BJ (cell line): Measurements from ENCODE around the gene CACNA1A. TPM values are rescaled to one million over a fixed set of nuclear protein-coding genes. Genes with fewer than 3 reads are reported as not detected.

Experiments used
- CTCF ChIA-PET: fragments of 350-600 bp; formaldehyde crosslinking; extraction: SDS; loops from one replicate; lab custom pipeline; 2021; ENCODE audit warnings: antibody characterized with exemption, inconsistent platforms; lab: Yijun Ruan, JAX
- POLR2A ChIA-PET: fragments of 300-600 bp; sonication (Branson Sonifier 250); formaldehyde crosslinking; extraction: SDS; loops from one replicate; lab custom pipeline; 2021; ENCODE audit warnings: antibody characterized with exemption; lab: Charles Lee
- DNase-seq: peaks from one replicate; pipeline ENCODE4 v3.0.0-alpha.2; 2011; ENCODE audit warnings: low read depth
- H3K27me3 ChIP-seq: 2 replicates; pipeline ENCODE4 v1.6.0; 2011; ENCODE audit warnings: low read length; ENCODE audit not compliant: control insufficient read depth, insufficient read depth
- H3K36me3 ChIP-seq: 2 replicates; pipeline ENCODE4 v1.5.1; 2011; ENCODE audit warnings: low read length; ENCODE audit not compliant: control insufficient read depth, insufficient read depth
- H3K4me3 ChIP-seq: 2 replicates; pipeline ENCODE4 v1.5.1; 2011; ENCODE audit warnings: low read depth, mild to moderate bottlenecking, control low read depth, low read length
- polyA plus RNA-seq: library from polyadenylated mRNA; depleted of rRNA; stranded (reverse); fragments of >200 nt; gene quantifications from 2 replicates; pipeline ENCODE4 v1.2.3, GENCODE V29; 2011
- TF ChIP-seq, protein P1 (sequence below): IDR thresholded peaks from 2 replicates; pipeline ENCODE4 v1.5.1; 2011; ENCODE audit warnings: low read depth, mild to moderate bottlenecking, control low read depth, inconsistent platforms, low read length, moderate library complexity; ENCODE audit not compliant: insufficient read depth

CACNA1A gene
- polyA plus RNA-seq, 1 experiment = 2.9 TPM

DNA sequence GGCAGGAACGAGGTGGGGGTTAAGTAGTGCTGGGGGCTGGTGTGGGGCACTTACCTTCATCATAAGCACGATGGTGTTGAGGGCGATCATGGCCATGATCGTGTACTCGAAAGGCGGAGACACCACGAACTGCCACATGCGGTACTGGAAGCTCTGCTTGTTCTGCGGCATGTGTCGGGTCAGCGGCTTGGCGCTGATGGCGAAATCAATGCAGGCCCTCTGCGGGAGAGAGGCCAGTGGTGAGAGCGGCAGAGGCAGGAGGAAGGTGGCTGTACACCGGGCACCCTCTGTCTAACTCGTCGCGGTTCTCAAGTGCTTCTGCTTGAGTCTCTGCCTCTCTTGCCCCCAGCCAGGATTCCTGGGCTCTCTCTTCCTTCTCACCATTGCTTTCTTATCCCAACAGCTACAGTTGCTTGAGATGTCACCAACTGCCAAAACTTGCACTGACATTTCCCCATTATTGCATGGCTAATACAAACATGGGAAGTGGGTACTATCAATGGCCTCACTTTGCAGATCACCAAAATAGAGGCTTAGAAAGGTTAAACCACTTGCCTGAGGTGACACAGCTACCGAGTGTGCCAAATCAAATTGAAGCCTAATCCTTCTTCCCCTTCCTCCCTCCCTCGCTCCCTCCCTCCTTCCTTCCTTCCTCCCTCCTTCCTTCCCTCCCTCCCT, 251.1 kb downstream of the CACNA1A start:
- Histone ChIP-seq H3K36me3 (no peaks in the 10 kb centered on the region), H3K4me3 (no peak overlapping the region), H3K27me3 (peaks cover 1% of the 10 kb centered on the region)
- TF ChIP-seq, protein P1, sequence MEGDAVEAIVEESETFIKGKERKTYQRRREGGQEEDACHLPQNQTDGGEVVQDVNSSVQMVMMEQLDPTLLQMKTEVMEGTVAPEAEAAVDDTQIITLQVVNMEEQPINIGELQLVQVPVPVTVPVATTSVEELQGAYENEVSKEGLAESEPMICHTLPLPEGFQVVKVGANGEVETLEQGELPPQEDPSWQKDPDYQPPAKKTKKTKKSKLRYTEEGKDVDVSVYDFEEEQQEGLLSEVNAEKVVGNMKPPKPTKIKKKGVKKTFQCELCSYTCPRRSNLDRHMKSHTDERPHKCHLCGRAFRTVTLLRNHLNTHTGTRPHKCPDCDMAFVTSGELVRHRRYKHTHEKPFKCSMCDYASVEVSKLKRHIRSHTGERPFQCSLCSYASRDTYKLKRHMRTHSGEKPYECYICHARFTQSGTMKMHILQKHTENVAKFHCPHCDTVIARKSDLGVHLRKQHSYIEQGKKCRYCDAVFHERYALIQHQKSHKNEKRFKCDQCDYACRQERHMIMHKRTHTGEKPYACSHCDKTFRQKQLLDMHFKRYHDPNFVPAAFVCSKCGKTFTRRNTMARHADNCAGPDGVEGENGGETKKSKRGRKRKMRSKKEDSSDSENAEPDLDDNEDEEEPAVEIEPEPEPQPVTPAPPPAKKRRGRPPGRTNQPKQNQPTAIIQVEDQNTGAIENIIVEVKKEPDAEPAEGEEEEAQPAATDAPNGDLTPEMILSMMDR = no peak
- CTCF ChIA-PET = interaction anchor here (0.5 kb wide), 1 partner anchor 180 kb away, joined by 4 read pairs; no protein-coding TSS in a partner anchor
- POLR2A ChIA-PET = no interaction called here
- DNase-seq = no peak

DNA sequence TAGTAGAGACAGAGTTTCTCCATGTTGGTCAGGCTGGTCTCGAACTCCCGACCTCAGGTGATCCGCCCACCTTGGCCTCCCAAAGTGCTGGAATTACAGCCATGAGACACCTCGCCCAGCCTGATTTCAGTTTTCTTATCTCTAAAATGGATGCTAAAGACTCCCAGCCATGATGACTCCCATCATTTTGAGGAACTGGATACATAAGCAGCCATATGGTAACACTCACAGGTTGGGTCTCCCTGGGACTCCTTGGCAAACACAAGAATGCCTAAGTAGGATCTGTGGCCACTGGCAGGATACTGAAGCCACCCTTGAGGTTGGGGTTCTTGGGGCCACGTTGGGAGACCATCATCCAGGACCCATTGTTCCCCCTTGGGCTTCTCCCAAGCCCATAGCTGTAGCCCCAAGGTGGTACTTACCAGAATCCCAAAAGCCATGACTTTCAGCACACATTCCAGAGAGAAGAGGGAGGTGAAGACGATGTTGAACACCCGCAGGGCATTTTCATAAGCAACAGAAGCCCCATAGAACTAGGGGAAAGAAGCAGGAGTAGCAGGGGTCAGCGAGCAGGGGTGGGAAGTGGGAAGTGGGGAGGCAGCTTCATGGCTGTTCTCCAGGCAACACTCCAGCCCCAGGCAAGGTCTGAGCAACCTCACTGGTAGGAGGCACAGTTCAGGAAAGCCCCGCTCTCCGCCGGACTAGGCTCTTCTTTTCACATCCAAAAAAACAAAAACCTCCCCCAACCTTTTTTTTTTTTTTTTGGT, 253.5 kb downstream of the CACNA1A start:
- CTCF ChIA-PET = interaction anchor here (1.9 kb wide), 1 partner anchor 10 kb away, joined by 5 read pairs; no protein-coding TSS in a partner anchor
- Histone ChIP-seq H3K36me3 (no peaks in the 10 kb centered on the region), H3K4me3 (no peak overlapping the region), H3K27me3 (peaks cover 1% of the 10 kb centered on the region)
- TF ChIP-seq, protein P1 = no peak
- DNase-seq = no peak
- POLR2A ChIA-PET = no interaction called here

DNA sequence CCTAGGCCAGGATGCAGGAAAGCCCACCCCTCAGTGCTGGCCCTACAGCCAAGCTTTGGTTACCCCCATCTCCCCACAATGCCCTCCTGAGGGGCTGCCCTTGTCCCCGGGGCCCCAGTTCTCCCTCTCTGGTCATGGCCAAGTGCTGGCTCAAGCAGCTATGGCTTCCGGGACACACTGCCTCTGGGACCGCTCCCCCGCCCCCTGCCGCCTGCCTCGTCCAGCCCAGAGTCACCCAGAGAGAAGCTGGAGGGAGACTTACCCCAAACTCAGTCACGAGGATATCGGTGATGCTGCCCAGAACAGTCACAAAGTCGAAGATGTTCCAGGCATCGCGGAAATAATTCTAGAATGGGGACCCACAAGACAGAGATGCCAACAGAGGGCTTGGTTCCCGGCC, 261.4 kb downstream of the CACNA1A start:
- ChIA-PET POLR2A (no interaction called here), CTCF (no interaction called here)
- Histone ChIP-seq H3K4me3 (no peak overlapping the region), H3K36me3 (no peaks in the 10 kb centered on the region), H3K27me3 (no peaks in the 10 kb centered on the region)
- TF ChIP-seq, protein P1 = no peak
- no peak for DNase-seq

DNA sequence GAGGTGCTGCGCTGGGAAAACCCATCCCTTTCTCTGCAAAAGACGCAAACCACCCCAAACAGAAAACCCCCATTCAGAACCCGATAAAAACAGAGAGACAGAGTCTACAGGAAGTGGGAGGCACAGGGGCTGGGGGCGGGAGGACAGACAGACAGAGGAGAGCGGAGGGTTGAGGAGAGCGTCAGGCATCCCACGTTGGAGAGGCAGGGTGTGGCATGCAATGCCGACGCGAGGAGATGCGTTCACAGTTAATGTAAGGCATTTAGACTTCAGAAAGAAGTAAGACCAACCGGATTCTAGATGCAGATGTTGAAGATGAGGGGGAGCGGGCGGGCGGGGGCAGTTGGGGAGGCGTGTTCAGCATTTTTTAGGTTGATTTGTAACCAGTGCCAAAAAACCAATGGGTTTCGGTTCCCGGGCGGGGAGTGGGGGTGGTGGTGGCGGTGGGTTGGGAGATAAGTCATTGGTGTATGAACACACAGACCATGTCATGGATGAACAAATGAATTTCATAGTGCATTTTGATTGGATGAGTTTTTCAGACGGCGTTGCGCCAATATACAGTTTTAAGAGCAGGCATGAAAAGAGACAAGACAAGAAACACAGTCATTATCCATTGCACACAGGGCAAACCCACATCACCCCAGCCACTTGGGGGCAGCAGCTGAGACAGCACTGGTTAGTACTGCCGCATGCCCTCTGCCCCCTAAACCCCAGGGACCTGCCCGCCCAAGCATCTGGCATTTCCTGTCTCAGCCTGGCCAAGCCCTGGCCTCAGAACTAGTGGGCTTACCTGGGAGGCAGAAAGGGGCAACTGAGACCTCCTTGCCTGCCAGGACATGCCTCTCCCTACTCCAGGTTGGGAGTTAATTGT, 264.8 kb downstream of the CACNA1A start:
- H3K4me3 ChIP-seq = no peak overlapping the region
- H3K36me3 ChIP-seq = no peaks in the 10 kb centered on the region
- ChIA-PET POLR2A (no interaction called here), CTCF (interaction anchor here (1.0 to 1.4 kb wide), 4 partner anchors 15 to 87 kb away, joined by 3 to 4 read pairs (median 3); no protein-coding TSS in a partner anchor)
- no peaks in the 10 kb centered on the region; the same call in 1 of the 2 replicates for H3K27me3 ChIP-seq
- TF ChIP-seq, protein P1 = no peak
- no peak for DNase-seq
